Esophagus muscularis mucosa (tissue), 2 donors: ENCODE data around the gene MATN1.

ENCODE experiments used
- POLR2A ChIP-seq: fragments of 450-650 bp; IDR thresholded peaks from one replicate; pipeline ENCODE4 v1.6.1; 2017; ENCODE audit warnings: antibody characterized with exemption, moderate library complexity, mild to moderate bottlenecking, low read depth
- POLR2AphosphoS5 ChIP-seq, 2 donors: sonication (generic); formaldehyde crosslinking; IDR thresholded peaks; one replicate each; pipeline ENCODE4 v1.6.1; 2017; ENCODE audit warnings: antibody characterized with exemption in 2 of 2

- TF ChIP-seq POLR2AphosphoS5 (IDR thresholded peaks at IDR 0.05) (no peak), POLR2A (no peak)
Observed at GRCh38 chr1:30735668-30736498, 12.5 kb upstream of the MATN1 start.
